AG04450 (cell line): ENCODE data around the gene GPLD1. TPM values are rescaled to one million over a fixed set of nuclear protein-coding genes. Genes with fewer than 3 reads are reported as not detected.
"Not testable (repeated sequence)": the region's sequence is repeated elsewhere in the genome, so short reads cannot be mapped to it uniquely, and the experiment has no call there.

ENCODE experiments used
- CTCF ChIA-PET: fragments of 300-600, 350-600 bp; formaldehyde crosslinking; extraction: SDS; loops from one replicate; lab custom pipeline; 2022; ENCODE audit warnings: antibody characterized with exemption, inconsistent platforms; lab: Charles Lee
- POLR2A ChIA-PET: fragments of 350-600 bp; formaldehyde crosslinking; extraction: SDS; loops from one replicate; lab custom pipeline; 2021; ENCODE audit warnings: antibody characterized with exemption, inconsistent platforms; lab: Yijun Ruan, JAX
- DNase-seq: peaks from one replicate; pipeline ENCODE4 v3.0.0-alpha.2; 2011; ENCODE audit warnings: low read depth, low spot score
- H3K27ac ChIP-seq: one replicate; pipeline ENCODE4 v1.5.1; 2012; ENCODE audit warnings: low read depth, low read length, control low read depth
- H3K27me3 ChIP-seq: one replicate; pipeline ENCODE4 v1.6.0; 2012; ENCODE audit warnings: low read length; ENCODE audit not compliant: control insufficient read depth, insufficient read depth
- H3K4me3 ChIP-seq: 2 replicates; pipeline ENCODE4 v1.5.1; 2011; ENCODE audit warnings: mild to moderate bottlenecking, low read depth, low read length, control low read depth
- H3K9me3 ChIP-seq: 2 replicates; pipeline ENCODE4 v1.5.1; 2012; ENCODE audit warnings: low read length; ENCODE audit not compliant: control insufficient read depth, insufficient read depth
- CTCF ChIP-seq: IDR thresholded peaks from 2 replicates; pipeline ENCODE4 v1.5.1; 2011; ENCODE audit warnings: low read depth, low read length, control low read depth, inconsistent platforms
- polyA plus RNA-seq: library from polyadenylated mRNA; depleted of rRNA; stranded (reverse); fragments of >200 nt; gene quantifications from 2 replicates; pipeline ENCODE4 v1.2.3, GENCODE V29; 2011

Gene GPLD1
- polyA plus RNA-seq, 1 experiment = 0.04 TPM

GRCh38 chr6:24387818-24388217, 101.6 kb downstream of the GPLD1 start:
- Histone ChIP-seq H3K27me3 (peaks cover 5% of the 10 kb centered on the region), H3K4me3 (no peak overlapping the region)

GRCh38 chr6:24385536-24386269, 103.7 kb downstream of the GPLD1 start:
- Histone ChIP-seq H3K9me3 (no peaks in the 10 kb centered on the region), H3K27ac (no peak overlapping the region), H3K27me3 (no peaks in the 10 kb centered on the region), H3K4me3 (no peak overlapping the region)
- CTCF ChIA-PET = interaction anchor here (4.8 kb wide), 1 partner anchor 104 kb away, joined by 83 read pairs; no protein-coding TSS in a partner anchor
- POLR2A ChIA-PET = no interaction called here
- TF ChIP-seq CTCF = no peak
- no peak for DNase-seq

More at GRCh38 chr6:24387818-24388217, 101.6 kb downstream of the GPLD1 start:
- CTCF ChIA-PET = interaction anchor here (0.9 to 4.8 kb wide), 5 partner anchors 10 to 106 kb away, joined by 4 to 83 read pairs (median 8); partner anchors contain the start of gene MRS2
- Histone ChIP-seq H3K27ac (no peak overlapping the region), H3K9me3 (no peaks in the 10 kb centered on the region)
- DNase-seq = no peak
- TF ChIP-seq CTCF = no peak
- POLR2A ChIA-PET = no interaction called here

GRCh38 chr6:24384369-24385130, 104.8 kb downstream of the GPLD1 start:
- H3K27ac ChIP-seq, H3K27me3 ChIP-seq, H3K9me3 ChIP-seq, DNase-seq, CTCF ChIA-PET, POLR2A ChIA-PET, H3K4me3 ChIP-seq: not testable (repeated sequence)

GRCh38 chr6:24382891-24383494, 106.4 kb downstream of the GPLD1 start:
- CTCF ChIA-PET, H3K9me3 ChIP-seq, H3K4me3 ChIP-seq, DNase-seq, H3K27me3 ChIP-seq, H3K27ac ChIP-seq, POLR2A ChIA-PET: not testable (repeated sequence)

- no peak for TF ChIP-seq CTCF
- no peaks in the 10 kb centered on the region for H3K9me3 ChIP-seq
- CTCF ChIA-PET = no interaction called here
- H3K27ac ChIP-seq = no peak overlapping the region
- no peaks in the 10 kb centered on the region for H3K27me3 ChIP-seq
- DNase-seq = no peak
- H3K4me3 ChIP-seq = no peak overlapping the region
- POLR2A ChIA-PET = no interaction called here
Observed at GRCh38 chr6:24382220-24382540, 107.2 kb downstream of the GPLD1 start.
